ENCODE data around the gene DAAM2. TPM values are rescaled to one million over a fixed set of nuclear protein-coding genes. Genes with fewer than 3 reads are reported as not detected.
A peak's percentile ranks its signal among the peaks of the same experiment; 100 is the strongest.

Gene DAAM2
- total and polyA plus RNA-seq, 9 donors, result 25.8 to 39.9 (median 35.2) TPM

- no peak overlapping the region for H3K27ac ChIP-seq (ENCODE audit: low read length)
- WGBS (ENCODE audit: insufficient coverage), result 92% methylated on average over 2 of the region's 3 CpGs
- H3K36me3 ChIP-seq (ENCODE audit: control insufficient read depth, insufficient read depth, low read length), result peaks cover 65% of the 10 kb centered on the region
- H3K27me3 ChIP-seq (ENCODE audit: control insufficient read depth, insufficient read depth, low read length), result no peaks in the 10 kb centered on the region
- peaks cover 38% of the 10 kb centered on the region for H3K4me1 ChIP-seq (ENCODE audit: control insufficient read depth, insufficient read depth, low read length)
- DNase-seq, result no peak
- no peak overlapping the region for H3K4me3 ChIP-seq (ENCODE audit: low read length)
- no peaks in the 10 kb centered on the region for H3K9me3 ChIP-seq (replicated peaks; ENCODE audit: control insufficient read depth, low read depth, low read length)
Measured at GRCh38 chr6:39876826-39877225, 84.7 kb downstream of the DAAM2 start.

GRCh38 chr6:39879535-39879934, 87.4 kb downstream of the DAAM2 start:
- Histone ChIP-seq H3K27me3 (ENCODE audit: control insufficient read depth, insufficient read depth, low read length) (no peaks in the 10 kb centered on the region), H3K36me3 (ENCODE audit: control insufficient read depth, insufficient read depth, low read length) (peaks cover 46% of the 10 kb centered on the region), H3K27ac (ENCODE audit: low read length) (no peak overlapping the region), H3K4me1 (ENCODE audit: control insufficient read depth, insufficient read depth, low read length) (peaks cover 65% of the 10 kb centered on the region), H3K9me3 (replicated peaks; ENCODE audit: control insufficient read depth, low read depth, low read length) (no peaks in the 10 kb centered on the region), H3K4me3 (ENCODE audit: low read length) (no peak overlapping the region)
- DNase-seq, result no peak
- WGBS (ENCODE audit: insufficient coverage), result 86% methylated on average over 2 of the region's 3 CpGs

GRCh38 chr6:39880594-39880993, 88.4 kb downstream of the DAAM2 start:
- peaks cover 40% of the 10 kb centered on the region for H3K36me3 ChIP-seq (ENCODE audit: control insufficient read depth, insufficient read depth, low read length)
- no peaks in the 10 kb centered on the region for H3K27me3 ChIP-seq (ENCODE audit: control insufficient read depth, insufficient read depth, low read length)
- peak overlapping the region; percentile 75 for H3K27ac ChIP-seq (ENCODE audit: low read length)
- 80% methylated on average over 1 of the region's 4 CpGs for WGBS (ENCODE audit: insufficient coverage)
- peak; percentile 66 for DNase-seq
- peaks cover 75% of the 10 kb centered on the region for H3K4me1 ChIP-seq (ENCODE audit: control insufficient read depth, insufficient read depth, low read length)
- H3K9me3 ChIP-seq (replicated peaks; ENCODE audit: control insufficient read depth, low read depth, low read length), result no peaks in the 10 kb centered on the region
- no peak overlapping the region for H3K4me3 ChIP-seq (ENCODE audit: low read length)

GRCh38 chr6:39881851-39882530, 89.8 kb downstream of the DAAM2 start:
- Histone ChIP-seq H3K9me3 (replicated peaks; ENCODE audit: control insufficient read depth, low read depth, low read length) (no peaks in the 10 kb centered on the region), H3K36me3 (ENCODE audit: control insufficient read depth, insufficient read depth, low read length) (peaks cover 35% of the 10 kb centered on the region), H3K27ac (ENCODE audit: low read length) (peak overlapping the region; percentile 82), H3K27me3 (ENCODE audit: control insufficient read depth, insufficient read depth, low read length) (no peaks in the 10 kb centered on the region), H3K4me3 (ENCODE audit: low read length) (no peak overlapping the region), H3K4me1 (ENCODE audit: control insufficient read depth, insufficient read depth, low read length) (peaks cover 84% of the 10 kb centered on the region)
- 70% methylated on average over 5 of the region's 16 CpGs for WGBS (ENCODE audit: insufficient coverage)
- peak; percentile 69 for DNase-seq

- H3K36me3 ChIP-seq (ENCODE audit: control insufficient read depth, insufficient read depth, low read length), result peaks cover 29% of the 10 kb centered on the region
- no peaks in the 10 kb centered on the region for H3K27me3 ChIP-seq (ENCODE audit: control insufficient read depth, insufficient read depth, low read length)
- no peak overlapping the region for H3K4me3 ChIP-seq (ENCODE audit: low read length)
- no peaks in the 10 kb centered on the region for H3K9me3 ChIP-seq (replicated peaks; ENCODE audit: control insufficient read depth, low read depth, low read length)
- peak overlapping the region; percentile 82 for H3K27ac ChIP-seq (ENCODE audit: low read length)
- DNase-seq, result peak; percentile 91
- WGBS (ENCODE audit: insufficient coverage), result 13% methylated on average over 3 of the region's 8 CpGs
- peaks cover 87% of the 10 kb centered on the region for H3K4me1 ChIP-seq (ENCODE audit: control insufficient read depth, insufficient read depth, low read length)
Measured at GRCh38 chr6:39882531-39882899, 90.3 kb downstream of the DAAM2 start.

GRCh38 chr6:39884696-39885095, 92.5 kb downstream of the DAAM2 start:
- Histone ChIP-seq H3K27me3 (ENCODE audit: control insufficient read depth, insufficient read depth, low read length) (no peaks in the 10 kb centered on the region), H3K9me3 (replicated peaks; ENCODE audit: control insufficient read depth, low read depth, low read length) (no peaks in the 10 kb centered on the region), H3K27ac (ENCODE audit: low read length) (peak overlapping the region; percentile 6), H3K4me3 (ENCODE audit: low read length) (no peak overlapping the region), H3K4me1 (ENCODE audit: control insufficient read depth, insufficient read depth, low read length) (peaks cover 95% of the 10 kb centered on the region), H3K36me3 (ENCODE audit: control insufficient read depth, insufficient read depth, low read length) (peaks cover 8% of the 10 kb centered on the region)
- DNase-seq, result no peak
- 75% methylated on average over 4 of the region's 5 CpGs for WGBS (ENCODE audit: insufficient coverage)

- Histone ChIP-seq H3K27ac (ENCODE audit: low read length) (no peak overlapping the region), H3K4me3 (ENCODE audit: low read length) (no peak overlapping the region), H3K36me3 (ENCODE audit: control insufficient read depth, insufficient read depth, low read length) (peaks cover 3% of the 10 kb centered on the region)
Measured at GRCh38 chr6:39885691-39886090, 93.5 kb downstream of the DAAM2 start.

GRCh38 chr6:39886871-39887270, 94.7 kb downstream of the DAAM2 start:
- WGBS (ENCODE audit: insufficient coverage), result no CpG with 5 or more reads among the region's 2 CpGs
- peaks cover 84% of the 10 kb centered on the region for H3K4me1 ChIP-seq (ENCODE audit: control insufficient read depth, insufficient read depth, low read length)
- peaks cover 6% of the 10 kb centered on the region for H3K36me3 ChIP-seq (ENCODE audit: control insufficient read depth, insufficient read depth, low read length)
- peak overlapping the region; percentile 97 for H3K27ac ChIP-seq (ENCODE audit: low read length)
- no peak overlapping the region for H3K4me3 ChIP-seq (ENCODE audit: low read length)
- DNase-seq, result no peak
- H3K9me3 ChIP-seq (replicated peaks; ENCODE audit: control insufficient read depth, low read depth, low read length), result no peaks in the 10 kb centered on the region
- no peaks in the 10 kb centered on the region for H3K27me3 ChIP-seq (ENCODE audit: control insufficient read depth, insufficient read depth, low read length)

More at GRCh38 chr6:39885691-39886090, 93.5 kb downstream of the DAAM2 start:
- 86% methylated on average over 4 of the region's 7 CpGs for WGBS (ENCODE audit: insufficient coverage)
- Histone ChIP-seq H3K27me3 (ENCODE audit: control insufficient read depth, insufficient read depth, low read length) (no peaks in the 10 kb centered on the region), H3K9me3 (replicated peaks; ENCODE audit: control insufficient read depth, low read depth, low read length) (no peaks in the 10 kb centered on the region), H3K4me1 (ENCODE audit: control insufficient read depth, insufficient read depth, low read length) (peaks cover 91% of the 10 kb centered on the region)
- DNase-seq, result no peak

GRCh38 chr6:39887692-39888450, 95.7 kb downstream of the DAAM2 start:
- no peak overlapping the region for H3K4me3 ChIP-seq (ENCODE audit: low read length)
- H3K27me3 ChIP-seq (ENCODE audit: control insufficient read depth, insufficient read depth, low read length), result no peaks in the 10 kb centered on the region
- peak; percentile 91 for DNase-seq
- peaks cover 11% of the 10 kb centered on the region for H3K36me3 ChIP-seq (ENCODE audit: control insufficient read depth, insufficient read depth, low read length)
- H3K9me3 ChIP-seq (replicated peaks; ENCODE audit: control insufficient read depth, low read depth, low read length), result no peaks in the 10 kb centered on the region
- H3K27ac ChIP-seq (ENCODE audit: low read length), result peak overlapping the region; percentile 97
- 49% methylated on average over 7 of the region's 14 CpGs for WGBS (ENCODE audit: insufficient coverage)
- peaks cover 76% of the 10 kb centered on the region for H3K4me1 ChIP-seq (ENCODE audit: control insufficient read depth, insufficient read depth, low read length)

- peak; percentile 50 for DNase-seq
- WGBS (ENCODE audit: insufficient coverage), result no CpG with 5 or more reads among the region's 2 CpGs
- Histone ChIP-seq H3K27me3 (ENCODE audit: control insufficient read depth, insufficient read depth, low read length) (no peaks in the 10 kb centered on the region), H3K4me3 (ENCODE audit: low read length) (no peak overlapping the region), H3K4me1 (ENCODE audit: control insufficient read depth, insufficient read depth, low read length) (peaks cover 63% of the 10 kb centered on the region), H3K9me3 (replicated peaks; ENCODE audit: control insufficient read depth, low read depth, low read length) (no peaks in the 10 kb centered on the region), H3K36me3 (ENCODE audit: control insufficient read depth, insufficient read depth, low read length) (peaks cover 12% of the 10 kb centered on the region), H3K27ac (ENCODE audit: low read length) (no peak overlapping the region)
Measured at GRCh38 chr6:39889229-39889628, 97.1 kb downstream of the DAAM2 start.
